ENCODE results near the gene UIMC1. TPM values are rescaled to one million over a fixed set of nuclear protein-coding genes. Genes with fewer than 3 reads are reported as not detected.
"Not testable (repeated sequence)": the region's sequence is repeated elsewhere in the genome, so short reads cannot be mapped to it uniquely, and the experiment has no call there.

The UIMC1 gene
- total RNA-seq, 1 donor = 73.8 TPM

DNA sequence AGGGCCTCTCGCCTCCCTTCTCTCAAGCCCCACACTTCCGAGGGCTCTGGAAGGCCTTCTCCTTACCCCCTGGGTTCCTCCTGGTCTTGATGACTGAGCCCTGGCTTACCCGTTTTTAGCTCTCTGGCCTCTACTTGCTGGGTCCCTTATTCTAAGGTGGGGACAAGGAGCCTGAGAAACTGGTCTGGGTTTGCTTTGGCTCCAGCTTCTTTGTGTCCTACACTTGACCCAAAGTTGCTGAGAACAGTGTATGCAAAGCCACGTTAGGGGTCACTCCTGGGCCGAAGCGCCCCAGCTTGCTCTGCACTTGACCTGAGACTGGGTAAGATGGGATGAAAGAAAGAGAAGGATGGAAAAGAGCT lies 16.7 kb upstream of the UIMC1 start:
- Histone ChIP-seq H3K27me3 (ENCODE audit: insufficient read depth, low read length) (no peaks in the 10 kb centered on the region), H3K4me1 (ENCODE audit: insufficient read depth, low read length) (peaks cover 18% of the 10 kb centered on the region), H3K4me3 (ENCODE audit: low read length) (peak overlapping the region; percentile 77), H3K9me3 (ENCODE audit: low read depth, low read length) (no peaks in the 10 kb centered on the region)

DNA sequence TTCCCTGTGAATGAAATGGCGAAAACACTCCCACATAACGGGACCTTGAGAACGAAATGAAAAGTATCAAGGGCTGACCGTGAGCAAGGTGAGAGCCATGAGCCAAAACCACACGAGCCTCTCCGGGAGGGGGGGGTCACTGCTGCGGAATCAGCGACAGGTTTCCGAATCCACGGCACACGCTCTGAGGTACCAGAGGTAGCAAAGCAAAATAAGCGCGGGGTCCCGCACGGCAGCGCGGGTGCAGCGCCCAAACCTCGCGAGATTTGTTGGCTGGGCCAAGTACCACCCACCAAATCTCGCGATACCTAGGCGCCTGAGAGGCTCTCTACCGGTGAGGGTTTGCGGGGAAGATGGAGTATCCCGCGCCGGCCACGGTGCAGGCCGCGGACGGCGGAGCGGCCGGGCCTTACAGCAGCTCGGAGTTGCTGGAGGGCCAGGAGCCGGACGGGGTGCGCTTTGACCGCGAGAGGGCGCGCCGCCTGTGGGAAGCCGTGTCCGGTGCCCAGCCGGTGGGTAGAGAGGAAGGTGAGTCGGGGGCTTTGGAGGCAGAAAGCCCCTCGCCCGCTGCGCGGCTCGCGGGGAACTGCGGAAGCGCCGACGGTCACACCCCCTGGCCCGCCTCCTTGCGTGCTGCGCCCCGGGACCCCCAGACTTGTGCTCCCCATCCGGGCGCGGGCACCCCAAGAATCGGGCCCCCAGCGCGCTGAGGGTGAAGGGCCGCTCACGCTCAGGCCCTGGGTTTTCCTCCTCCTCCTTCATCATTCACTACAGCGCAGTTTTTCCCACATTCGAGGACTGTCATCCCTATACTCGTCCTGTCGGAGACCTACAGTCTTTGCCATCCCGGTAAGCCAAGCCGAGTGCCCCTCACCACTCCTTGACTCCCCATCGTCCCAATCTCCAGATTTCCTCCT lies 16.1 kb upstream of the UIMC1 start, which contains the start of gene ZNF346:
Gene ZNF346, plus strand, starts transcription at position 311 of the 917 bp plus-strand sequence. Its CDS starts 43 bp downstream, at position 354.
- Histone ChIP-seq H3K4me1 (ENCODE audit: insufficient read depth, low read length) (peaks cover 18% of the 10 kb centered on the region), H3K9me3 (ENCODE audit: low read depth, low read length) (no peaks in the 10 kb centered on the region), H3K27me3 (ENCODE audit: insufficient read depth, low read length) (no peaks in the 10 kb centered on the region), H3K4me3 (ENCODE audit: low read length) (peak within 1 kb of the TSS; percentile 77)

DNA sequence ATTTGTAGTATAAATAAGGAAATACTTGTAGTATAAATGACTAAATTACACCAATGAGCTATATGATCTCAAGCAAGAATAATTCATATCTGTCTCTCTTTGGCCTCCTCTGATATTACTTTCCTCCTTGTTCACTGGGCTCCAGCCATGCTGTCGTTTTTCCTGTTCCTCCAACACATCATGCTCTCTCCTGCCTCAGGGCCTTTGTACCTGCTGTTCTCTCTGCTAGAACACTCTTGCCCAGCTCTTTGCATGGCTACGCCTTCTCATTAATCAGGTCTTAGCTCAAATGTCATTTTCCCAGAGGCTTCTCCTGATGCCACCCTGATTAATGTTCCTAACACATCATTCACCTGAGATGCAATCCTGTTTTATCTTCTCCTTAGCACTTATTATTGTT lies 13.5 kb upstream of the UIMC1 start:
- Histone ChIP-seq H3K4me1 (ENCODE audit: insufficient read depth, low read length) (peaks cover 18% of the 10 kb centered on the region), H3K27me3 (ENCODE audit: insufficient read depth, low read length) (no peaks in the 10 kb centered on the region), H3K4me3 (ENCODE audit: low read length) (no peak overlapping the region), H3K9me3 (ENCODE audit: low read depth, low read length) (no peaks in the 10 kb centered on the region)

DNA sequence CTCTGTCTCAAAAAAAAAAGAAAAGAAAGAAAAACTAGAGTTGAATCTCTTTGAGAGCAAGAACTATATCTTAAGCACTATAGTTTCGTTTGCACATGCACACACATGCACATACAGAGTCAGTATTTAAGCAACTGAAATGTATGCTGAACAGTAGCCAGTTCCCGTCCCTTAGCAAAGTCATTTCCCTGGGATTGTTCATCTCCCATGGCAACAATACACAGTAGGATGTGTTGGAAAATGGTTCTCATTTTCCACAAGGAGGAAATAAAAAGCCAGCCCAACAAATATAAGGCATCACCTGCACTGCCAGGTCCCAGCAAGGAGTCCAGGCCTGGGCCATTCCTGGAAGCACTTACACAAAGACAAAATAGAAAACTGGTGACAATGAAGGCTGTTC lies 11.8 kb upstream of the UIMC1 start:
- Histone ChIP-seq H3K9me3 (ENCODE audit: low read depth, low read length) (no peaks in the 10 kb centered on the region), H3K4me1 (ENCODE audit: insufficient read depth, low read length) (peaks cover 14% of the 10 kb centered on the region), H3K4me3 (ENCODE audit: low read length) (no peak overlapping the region), H3K27me3 (ENCODE audit: insufficient read depth, low read length) (no peaks in the 10 kb centered on the region)

DNA sequence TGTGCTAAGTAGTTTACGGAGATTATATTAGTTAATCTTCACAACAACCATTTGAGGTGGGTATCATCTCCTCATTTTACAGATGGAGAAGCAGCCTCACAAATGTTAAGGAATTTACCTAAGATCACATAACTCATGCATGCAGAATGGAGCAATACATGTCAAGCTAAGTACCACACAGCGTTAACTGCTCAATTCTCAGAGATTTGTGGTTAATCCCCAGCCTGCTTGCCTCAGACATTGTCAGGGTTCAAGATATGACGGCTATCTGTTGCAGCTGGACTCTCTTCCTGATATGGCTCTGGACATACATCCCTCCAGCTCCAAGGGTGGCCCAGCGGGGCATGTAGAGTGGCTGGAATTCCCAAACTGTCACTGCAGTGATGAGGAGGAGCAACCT lies 8.6 kb upstream of the UIMC1 start:
- no peaks in the 10 kb centered on the region for H3K9me3 ChIP-seq (ENCODE audit: low read depth, low read length)
- no peak overlapping the region for H3K4me3 ChIP-seq (ENCODE audit: low read length)
- no peaks in the 10 kb centered on the region for H3K4me1 ChIP-seq (ENCODE audit: insufficient read depth, low read length)
- H3K27me3 ChIP-seq (ENCODE audit: insufficient read depth, low read length) = no peaks in the 10 kb centered on the region

DNA sequence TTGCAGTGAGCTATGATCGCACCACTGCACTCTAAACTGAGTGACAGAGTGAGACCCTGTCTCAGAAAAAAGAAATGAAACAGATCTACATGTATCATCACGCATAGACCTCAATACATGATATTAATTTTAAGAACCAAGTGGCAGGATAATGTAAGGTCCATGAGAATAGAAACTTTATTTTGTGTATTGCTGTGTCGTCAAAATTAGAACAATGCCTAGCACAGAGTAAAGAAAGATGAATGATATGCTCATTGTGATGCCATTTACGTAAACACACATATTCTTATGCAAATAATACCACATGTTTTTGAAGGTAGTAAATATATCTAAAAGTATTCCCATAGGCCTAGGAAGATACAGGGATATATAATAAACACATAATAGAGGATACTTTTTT lies 3.6 kb upstream of the UIMC1 start:
- Histone ChIP-seq H3K27me3 (ENCODE audit: insufficient read depth, low read length) (no peaks in the 10 kb centered on the region), H3K9me3 (ENCODE audit: low read depth, low read length) (no peaks in the 10 kb centered on the region), H3K4me3 (ENCODE audit: low read length) (no peak overlapping the region), H3K4me1 (ENCODE audit: insufficient read depth, low read length) (peaks cover 11% of the 10 kb centered on the region)

DNA sequence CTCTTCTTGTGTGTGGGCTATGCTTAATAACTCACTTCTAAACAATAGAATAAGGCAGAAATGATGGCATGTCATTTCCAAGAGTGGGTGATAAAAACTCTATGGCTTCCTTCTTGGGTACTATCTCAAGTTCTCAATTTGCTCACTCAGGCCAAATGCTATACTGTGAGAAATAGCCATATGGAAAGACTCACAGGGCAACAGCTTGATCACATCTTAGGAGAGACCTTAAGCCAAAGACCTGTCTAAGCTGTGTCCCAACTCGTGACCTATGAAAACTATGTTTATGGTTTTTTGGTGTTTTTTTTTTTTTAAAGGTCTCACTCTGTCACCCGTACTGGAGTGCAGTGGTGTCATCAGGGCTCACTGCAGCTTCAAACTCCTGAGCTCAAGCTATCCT lies 2.1 kb upstream of the UIMC1 start:
- Histone ChIP-seq H3K9me3 (ENCODE audit: low read depth, low read length) (no peaks in the 10 kb centered on the region), H3K4me3 (ENCODE audit: low read length) (no peak overlapping the region), H3K4me1 (ENCODE audit: insufficient read depth, low read length) (peaks cover 23% of the 10 kb centered on the region), H3K27me3 (ENCODE audit: insufficient read depth, low read length) (no peaks in the 10 kb centered on the region)

DNA sequence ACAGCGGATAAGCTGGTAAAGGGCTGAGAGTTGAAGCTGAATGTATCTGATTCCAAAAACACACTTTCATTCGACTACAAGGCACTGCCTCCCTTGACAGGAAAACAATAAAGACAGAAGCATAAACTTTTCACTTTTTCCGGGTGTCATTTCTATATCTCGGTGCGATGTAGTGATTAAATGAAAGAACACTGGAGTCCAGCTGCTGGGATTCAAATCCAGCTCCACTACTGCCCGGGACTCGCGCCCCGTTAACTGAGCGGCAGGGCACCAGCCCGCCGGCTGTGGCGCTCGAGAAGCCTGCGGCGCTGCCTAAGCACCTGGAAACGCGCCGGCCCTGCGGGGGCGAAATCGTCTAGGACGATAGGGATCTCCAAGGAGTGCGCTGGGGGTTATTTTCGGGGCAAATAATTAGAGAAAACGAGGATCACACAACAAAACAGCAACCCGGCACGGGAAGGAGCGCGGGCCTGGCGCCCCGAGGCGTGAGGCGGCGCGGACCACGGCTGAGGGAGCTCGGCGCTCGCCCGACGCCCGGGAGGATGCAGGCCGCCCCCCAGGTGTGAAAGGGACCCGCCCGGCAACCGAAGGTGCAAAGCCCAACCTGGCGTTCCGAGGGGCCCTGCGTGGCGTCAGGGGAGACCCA lies 837 bp downstream of the UIMC1 start:
- Histone ChIP-seq H3K9me3 (ENCODE audit: low read depth, low read length) (no peaks in the 10 kb centered on the region), H3K4me1 (ENCODE audit: insufficient read depth, low read length) (peaks cover 30% of the 10 kb centered on the region), H3K27me3 (ENCODE audit: insufficient read depth, low read length) (no peaks in the 10 kb centered on the region), H3K4me3 (ENCODE audit: low read length) (peak overlapping the region; percentile 96)

DNA sequence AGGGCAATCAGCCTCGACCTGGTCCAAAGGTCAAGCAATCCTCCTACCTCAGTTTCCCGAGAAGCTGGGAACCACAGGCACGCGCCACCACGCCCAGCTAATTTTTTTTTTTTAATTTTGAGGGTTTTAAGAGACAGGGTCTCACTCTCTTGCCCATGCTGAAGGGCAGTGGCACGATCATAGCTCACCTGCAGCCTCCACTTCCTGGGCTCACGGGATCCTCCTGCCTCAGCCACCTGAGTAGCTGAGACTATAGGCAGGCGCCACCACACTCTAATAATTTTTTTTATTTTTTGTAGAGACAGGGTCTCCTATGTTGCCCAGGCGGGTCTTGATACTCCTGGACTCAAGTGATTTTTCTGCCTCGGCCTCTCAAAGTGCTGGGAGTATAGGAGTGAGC lies 1.6 kb downstream of the UIMC1 start:
- H3K27me3 ChIP-seq (ENCODE audit: insufficient read depth, low read length) = no peaks in the 10 kb centered on the region
- H3K4me3 ChIP-seq (ENCODE audit: low read length) = no peak overlapping the region
- peaks cover 32% of the 10 kb centered on the region for H3K4me1 ChIP-seq (ENCODE audit: insufficient read depth, low read length)
- H3K9me3 ChIP-seq (ENCODE audit: low read depth, low read length) = no peaks in the 10 kb centered on the region

DNA sequence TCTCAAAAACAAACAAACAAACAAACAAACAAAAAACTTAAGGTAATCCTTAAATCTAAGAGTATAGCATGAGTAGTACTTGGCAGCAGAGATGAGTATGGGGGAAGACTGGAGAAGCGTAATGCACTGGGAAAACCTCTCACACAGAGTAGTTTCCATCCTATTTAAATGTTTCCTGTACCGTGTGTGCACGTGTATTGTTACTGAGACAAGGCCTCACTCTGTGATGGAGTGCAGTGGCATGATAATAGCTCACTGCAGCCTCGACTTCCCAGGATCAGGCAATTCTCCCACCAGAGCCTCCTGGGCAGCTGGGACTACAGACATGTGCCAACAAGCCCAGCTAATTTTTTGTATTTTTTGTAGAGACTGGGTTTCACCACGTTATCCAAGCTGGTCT lies 2.9 kb downstream of the UIMC1 start:
- no peaks in the 10 kb centered on the region for H3K27me3 ChIP-seq (ENCODE audit: insufficient read depth, low read length)
- no peaks in the 10 kb centered on the region for H3K9me3 ChIP-seq (ENCODE audit: low read depth, low read length)
- peaks cover 36% of the 10 kb centered on the region for H3K4me1 ChIP-seq (ENCODE audit: insufficient read depth, low read length)
- no peak overlapping the region for H3K4me3 ChIP-seq (ENCODE audit: low read length)

DNA sequence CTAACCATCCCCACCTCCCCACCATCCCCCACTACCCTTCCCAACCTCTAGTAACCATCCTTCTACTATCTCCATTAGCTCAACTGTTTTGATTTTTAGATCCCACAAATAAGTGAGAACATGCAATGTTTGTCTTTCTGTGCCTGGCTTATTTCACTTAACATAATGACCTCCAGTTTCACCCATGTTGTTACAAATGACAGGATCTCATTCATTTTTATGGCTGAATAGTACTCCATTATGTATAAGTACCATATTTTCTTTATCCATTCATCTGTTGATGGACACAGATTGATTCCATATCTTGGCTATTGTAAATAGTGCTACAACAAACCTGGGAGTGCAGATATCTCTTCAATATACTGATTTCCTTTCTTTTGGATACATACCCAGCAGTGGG lies 7.1 kb downstream of the UIMC1 start:
- not testable (repeated sequence) for H3K4me3 ChIP-seq (ENCODE audit: low read length); H3K9me3 ChIP-seq (ENCODE audit: low read depth, low read length); H3K27me3 ChIP-seq (ENCODE audit: insufficient read depth, low read length)
- peaks cover 59% of the 10 kb centered on the region for H3K4me1 ChIP-seq (ENCODE audit: insufficient read depth, low read length)

DNA sequence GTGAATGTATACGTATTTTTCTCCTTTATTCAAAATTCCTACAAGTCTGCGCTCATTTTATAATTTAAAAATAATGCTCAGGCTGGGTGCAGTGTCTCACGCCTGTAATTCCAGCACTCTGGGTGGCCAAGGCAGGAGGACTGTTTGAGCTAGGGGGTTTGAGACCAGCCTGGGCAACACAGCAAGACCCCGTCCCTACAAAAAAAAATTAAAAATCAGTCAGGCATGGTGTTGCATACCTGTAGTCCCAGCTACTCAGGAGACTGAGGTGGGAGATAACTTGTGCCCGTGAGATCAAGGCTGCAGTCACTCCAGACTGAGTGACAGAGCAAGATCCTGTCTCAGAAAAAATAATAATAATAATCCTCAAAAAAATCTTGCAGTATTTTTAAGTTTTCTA lies 7.8 kb downstream of the UIMC1 start:
- H3K4me1 ChIP-seq (ENCODE audit: insufficient read depth, low read length) = peaks cover 60% of the 10 kb centered on the region
- no peaks in the 10 kb centered on the region for H3K27me3 ChIP-seq (ENCODE audit: insufficient read depth, low read length)
- H3K9me3 ChIP-seq (ENCODE audit: low read depth, low read length) = no peaks in the 10 kb centered on the region
- no peak overlapping the region for H3K4me3 ChIP-seq (ENCODE audit: low read length)

DNA sequence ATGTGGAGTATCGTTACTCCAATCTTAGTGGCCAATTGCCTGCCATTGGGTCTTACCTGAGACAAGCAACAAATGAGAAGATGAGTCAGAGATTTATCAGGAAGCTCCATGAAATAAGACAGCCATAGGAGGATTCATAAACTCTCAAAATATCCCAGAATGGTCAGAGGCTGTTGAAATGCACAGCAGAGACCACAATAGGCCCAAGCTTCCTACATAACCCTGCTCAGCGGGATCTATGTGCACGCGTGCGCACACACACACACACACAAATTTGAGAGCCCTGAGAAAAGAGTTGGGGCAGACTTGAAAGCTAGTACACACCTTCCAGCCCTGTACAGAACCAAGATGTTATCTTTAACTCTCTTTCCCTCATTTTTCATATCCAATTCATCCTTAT lies 9.8 kb downstream of the UIMC1 start:
- H3K4me1 ChIP-seq (ENCODE audit: insufficient read depth, low read length) = peaks cover 78% of the 10 kb centered on the region
- no peaks in the 10 kb centered on the region for H3K9me3 ChIP-seq (ENCODE audit: low read depth, low read length)
- H3K27me3 ChIP-seq (ENCODE audit: insufficient read depth, low read length) = no peaks in the 10 kb centered on the region
- H3K4me3 ChIP-seq (ENCODE audit: low read length) = no peak overlapping the region

DNA sequence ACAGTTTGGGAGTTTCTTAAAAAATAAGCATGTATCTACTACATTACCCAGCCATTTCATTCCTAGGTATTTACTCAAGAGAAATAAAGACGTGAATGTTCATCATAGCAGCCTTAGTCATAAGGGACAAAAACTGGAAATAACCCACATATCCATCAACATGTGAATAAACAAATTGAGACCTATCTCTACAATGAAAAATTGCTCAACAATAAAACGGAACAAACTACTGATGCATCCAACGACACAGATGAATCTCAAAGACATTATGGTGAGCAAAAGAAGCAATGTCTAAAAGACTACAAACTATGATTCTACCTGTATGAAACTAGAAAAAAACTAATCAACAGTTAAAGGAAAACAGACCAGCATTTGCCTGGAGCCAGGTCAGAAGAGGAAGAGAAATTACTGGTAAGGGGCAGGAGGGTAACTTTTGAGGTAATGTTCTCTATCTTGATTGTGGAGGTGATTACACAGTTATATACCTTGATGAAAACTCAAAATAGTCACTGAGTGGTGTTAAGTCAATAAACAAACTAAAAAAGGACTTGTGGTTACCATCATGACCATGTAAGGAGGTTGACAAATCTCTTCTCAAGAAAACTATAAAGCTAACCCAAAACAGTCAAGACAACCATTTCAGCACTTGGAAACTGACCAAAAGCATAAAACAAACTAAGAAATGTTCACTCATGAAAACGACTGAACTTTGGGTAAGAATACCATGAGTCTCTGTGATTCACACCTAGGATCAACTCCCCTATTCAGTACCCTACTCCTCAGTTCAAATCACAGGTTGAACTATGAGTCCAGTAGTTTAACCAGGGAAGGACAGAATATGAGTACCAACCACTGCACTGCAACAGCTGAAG lies 10.4 kb downstream of the UIMC1 start:
- Histone ChIP-seq H3K9me3 (ENCODE audit: low read depth, low read length) (no peaks in the 10 kb centered on the region), H3K4me1 (ENCODE audit: insufficient read depth, low read length) (peaks cover 77% of the 10 kb centered on the region), H3K4me3 (ENCODE audit: low read length) (no peak overlapping the region), H3K27me3 (ENCODE audit: insufficient read depth, low read length) (no peaks in the 10 kb centered on the region)

DNA sequence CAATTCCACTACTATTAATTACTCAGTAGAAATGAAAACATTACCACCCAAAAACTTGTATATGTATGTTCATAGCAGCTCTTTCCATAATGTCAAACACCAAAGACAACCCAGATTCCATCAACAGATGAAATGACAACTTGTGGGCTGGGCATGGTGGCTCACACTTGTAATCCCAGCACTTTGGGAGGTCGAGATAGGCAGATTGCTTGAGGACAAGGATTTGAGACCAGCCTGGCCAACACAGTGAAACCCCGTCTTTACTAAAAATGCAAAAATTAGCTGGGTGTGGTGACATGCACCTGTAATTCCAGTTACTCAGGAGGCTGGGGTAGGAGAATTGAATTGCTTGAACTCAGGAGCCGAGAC lies 11.5 kb downstream of the UIMC1 start:
- H3K4me3 ChIP-seq (ENCODE audit: low read length) = no peak overlapping the region
- H3K9me3 ChIP-seq (ENCODE audit: low read depth, low read length) = no peaks in the 10 kb centered on the region
- no peaks in the 10 kb centered on the region for H3K27me3 ChIP-seq (ENCODE audit: insufficient read depth, low read length)
- H3K4me1 ChIP-seq (ENCODE audit: insufficient read depth, low read length) = peaks cover 70% of the 10 kb centered on the region
